Breast epithelium (tissue), 4 donors: ENCODE results near the gene OLFML2B. TPM values are rescaled to one million over a fixed set of nuclear protein-coding genes. Genes with fewer than 3 reads are reported as not detected.

Source experiments
- DNase-seq, 2 donors: peaks; one replicate each; pipeline ENCODE4 v3.0.0-alpha.2; 2019; ENCODE audit warnings: low spot score in 2 of 2
- H3K27ac ChIP-seq, 2 donors: fragments of 200-600 bp; sonication (generic) in 1 of 2; one replicate each; pipeline ENCODE4 v1.5.1; 2016 to 2019; ENCODE audit warnings: mild to moderate bottlenecking in 1 of 2
- H3K27me3 ChIP-seq, 2 donors: fragments of 200-600 bp; sonication (generic) in 1 of 2; one replicate each; pipeline versions ENCODE4 v1.5.1 to v1.6.0; 2017 to 2019; ENCODE audit warnings: control low read depth in 1 of 2, mild to moderate bottlenecking in 1 of 2
- H3K36me3 ChIP-seq: fragments of 200-600 bp; one replicate; pipeline ENCODE4 v1.5.1; 2019
- H3K4me1 ChIP-seq, 2 donors: fragments of 200-600 bp; sonication (generic); one replicate each; pipeline ENCODE4 v1.5.1; 2016 to 2019; ENCODE audit warnings: control low read depth in 1 of 2
- H3K4me3 ChIP-seq, 3 donors: fragments of 200-600 bp; sonication (generic); 1 replicate in 2 of 3; 2 replicates in 1 of 3; pipeline ENCODE4 v1.5.1; 2016 to 2019; ENCODE audit warnings: mild to moderate bottlenecking in 3 of 3, moderate library complexity in 2 of 3
- H3K9me3 ChIP-seq, 2 donors: fragments of 200-600 bp; sonication (generic) in 1 of 2; one replicate each; pipeline ENCODE4 v1.5.1; 2016 to 2019; ENCODE audit warnings: control low read depth in 1 of 2
- CTCF ChIP-seq, 3 donors: fragments of 450-650 bp; IDR thresholded peaks; one replicate each; pipeline ENCODE4 v1.5.1; 2016 to 2017; ENCODE audit warnings: antibody characterized with exemption in 3 of 3, mild to moderate bottlenecking in 3 of 3, moderate library complexity in 3 of 3
- POLR2A ChIP-seq: fragments of 450-650 bp; IDR thresholded peaks from one replicate; pipeline ENCODE4 v1.6.1; 2016; ENCODE audit warnings: antibody characterized with exemption, mild to moderate bottlenecking, moderate library complexity
- POLR2AphosphoS5 ChIP-seq, 3 donors: sonication (generic); formaldehyde crosslinking; IDR thresholded peaks; one replicate each; pipeline ENCODE4 v1.6.1; 2017; ENCODE audit warnings: antibody characterized with exemption in 3 of 3
- intact Hi-C: fragments of 100-400 bp; cut with DNase I; formaldehyde crosslinking; loops from one replicate; pipeline ENCODE4 v1.15.1; 2023; ENCODE audit warnings: low total_unique reads
- total RNA-seq, 3 donors: library from RNA; depleted of rRNA; stranded (reverse); fragments of >200 nt; gene quantifications; one replicate each; pipeline ENCODE4 v1.1.0, GENCODE V29; 2016

Gene OLFML2B
- total RNA-seq, 3 donors from 2014 or later = 5.2 to 9.6 (median 7.3) TPM

- no peaks in the 10 kb centered on the region for H3K9me3 ChIP-seq
- TF ChIP-seq CTCF (IDR thresholded peaks at IDR 0.05) (no peak), POLR2A (no peak), POLR2AphosphoS5 (IDR thresholded peaks at IDR 0.05) (no peak)
- H3K4me1 ChIP-seq = no peaks in the 10 kb centered on the region
- H3K4me3 ChIP-seq = no peak overlapping the region
- no peak for DNase-seq
- no peak overlapping the region for H3K27ac ChIP-seq
- intact Hi-C loops = no loop called here
- no peaks in the 10 kb centered on the region for H3K27me3 ChIP-seq
- no peaks in the 10 kb centered on the region for H3K36me3 ChIP-seq
Observed at GRCh38 chr1:161933592-161934588, 89.8 kb downstream of the OLFML2B start.

Other genes starting within 250 kb of the OLFML2B start
- gene NOS1AP, start 45.8 kb upstream of the OLFML2B start, total RNA-seq = 10 to 100 TPM in 2 of 3 donors, 1 to 10 TPM in 1; 2.2 to 17.6 (median 11.8) TPM